HCT116 (cell line): ENCODE data around the gene NOC2L. TPM values are rescaled to one million over a fixed set of nuclear protein-coding genes. Genes with fewer than 3 reads are reported as not detected.

Experiments used
- ATAC-seq: fragments of 200-7000 bp; cut with Tn5 transposase; 2 replicates; pipeline ENCODE4 v1.9.1; 2020; ENCODE audit warnings: mild to moderate bottlenecking, moderate library complexity
- BruUV-seq: library from RNA; stranded (reverse); fragments of 400-500 nt; replicated peaks from 2 replicates; lab custom pipeline; 2021; lab: Mats Ljungman, UMichigan
- CTCF ChIA-PET: fragments of 300-600 bp; sonication (Branson Sonifier 250); formaldehyde crosslinking; loops from one replicate; lab custom pipeline; 2021; ENCODE audit warnings: antibody characterized with exemption; lab: Charles Lee
- POLR2A ChIA-PET: fragments of 300-600, 350-600 bp; sonication (Branson Sonifier 250); formaldehyde crosslinking; loops from one replicate; lab custom pipeline; 2021; ENCODE audit warnings: antibody characterized with exemption; lab: Charles Lee
- RAD21 ChIA-PET, 2 experiments: fragments of 300-600 bp; sonication (Branson Sonifier 250); formaldehyde crosslinking; loops; one replicate each; lab custom pipeline; 2023; ENCODE audit warnings: low total read pairs in 2 of 2; ENCODE audit not compliant: uncharacterized antibody in 2 of 2, unreplicated experiment in 2 of 2, low non-redundant PET in 1 of 2; lab: Charles Lee
- DNase-seq: peaks from one replicate; pipeline ENCODE4 v3.0.0-alpha.2; 2010; ENCODE audit warnings: low read depth, low spot score
- H2AFZ ChIP-seq: fragments of 200-600 bp; shearing (Covaris generic), sonication (generic); 2 replicates; pipeline ENCODE4 v1.6.1; 2017; ENCODE audit warnings: low read depth, mixed run types, mixed read lengths, antibody characterized with exemption, low read length; ENCODE audit not compliant: poor library complexity, severe bottlenecking
- H3K27ac ChIP-seq: 2 replicates; pipeline ENCODE4 v1.5.1; 2012; ENCODE audit warnings: low read depth, low read length
- H3K27me3 ChIP-seq: fragments of 200-600 bp; sonication (generic); 2 replicates; pipeline ENCODE4 v1.6.1; 2016; ENCODE audit warnings: mixed run types, low read length, mixed read lengths; ENCODE audit not compliant: insufficient read depth
- H3K36me3 ChIP-seq, 2 experiments: fragments of 200-500 bp in 1 of 2; fragments of 200-600 bp in 1 of 2; sonication (Bioruptor generic) in 1 of 2; sonication (generic) in 1 of 2; 2 replicates each; pipeline versions ENCODE4 v1.5.1 to v1.6.1; 2014 to 2016; ENCODE audit warnings: low read length in 2 of 2, inconsistent platforms in 1 of 2, mixed read lengths in 1 of 2, mixed run types in 1 of 2; ENCODE audit not compliant: insufficient read depth in 2 of 2, control insufficient read depth in 1 of 2
- H3K4me1 ChIP-seq, 2 experiments: fragments of 200-600 bp in 1 of 2; sonication (generic) in 1 of 2; 2 replicates each; pipeline versions ENCODE4 v1.5.1 to v1.6.1; 2012 to 2017; ENCODE audit warnings: low read length in 2 of 2, inconsistent platforms in 1 of 2, mild to moderate bottlenecking in 1 of 2, mixed read lengths in 1 of 2, mixed run types in 1 of 2, moderate library complexity in 1 of 2; ENCODE audit not compliant: insufficient read depth in 2 of 2, control insufficient read depth in 1 of 2
- H3K4me2 ChIP-seq: fragments of 200-600 bp; sonication (generic); 2 replicates; pipeline ENCODE4 v1.6.1; 2017; ENCODE audit warnings: mixed run types, low read length, mixed read lengths
- H3K4me3 ChIP-seq, 2 experiments: fragments of 200-600 bp in 1 of 2; sonication (generic) in 1 of 2; replicated peaks in 1 of 2; 2 replicates each; pipeline ENCODE4 v1.5.1; 2011 to 2016; ENCODE audit warnings: low read length in 2 of 2, control low read depth in 1 of 2, low read depth in 1 of 2, mild to moderate bottlenecking in 1 of 2, mixed read lengths in 1 of 2, mixed run types in 1 of 2
- H3K79me2 ChIP-seq: fragments of 200-600 bp; sonication (generic); 2 replicates; pipeline ENCODE4 v1.6.1; 2017; ENCODE audit warnings: mild to moderate bottlenecking, mixed run types, low read length, moderate library complexity, mixed read lengths; ENCODE audit not compliant: insufficient read depth
- H3K9ac ChIP-seq: fragments of 200-600 bp; sonication (generic); 2 replicates; pipeline ENCODE4 v1.6.1; 2016; ENCODE audit warnings: low read length, mixed read lengths
- H3K9me2 ChIP-seq: fragments of 200-600 bp; sonication (generic), shearing (Covaris generic); 2 replicates; pipeline ENCODE4 v1.6.1; 2017; ENCODE audit warnings: mixed run types, mild to moderate bottlenecking, moderate library complexity; ENCODE audit not compliant: insufficient read depth
- H3K9me3 ChIP-seq, 2 experiments: fragments of 200-500 bp in 1 of 2; fragments of 200-600 bp in 1 of 2; sonication (Bioruptor generic) in 1 of 2; sonication (generic) in 1 of 2; 2 replicates each; pipeline ENCODE4 v1.6.1; 2014 to 2017; ENCODE audit warnings: low read length in 2 of 2, mixed read lengths in 2 of 2, inconsistent platforms in 1 of 2, low read depth in 1 of 2, mild to moderate bottlenecking in 1 of 2, mixed run types in 1 of 2, moderate library complexity in 1 of 2; ENCODE audit not compliant: control insufficient read depth in 1 of 2, insufficient read depth in 1 of 2
- H4K20me1 ChIP-seq: fragments of 200-600 bp; sonication (generic), shearing (Covaris generic); 2 replicates; pipeline ENCODE4 v1.6.1; 2017; ENCODE audit warnings: mixed run types, mild to moderate bottlenecking, moderate library complexity; ENCODE audit not compliant: insufficient read depth
- CBX3 ChIP-seq: IDR thresholded peaks from 2 replicates; pipeline ENCODE4 v1.6.1; 2012; ENCODE audit warnings: low read depth
- CEBPB ChIP-seq: IDR thresholded peaks from 2 replicates; pipeline ENCODE4 v1.6.1; 2012; ENCODE audit warnings: low read depth
- EZH2 ChIP-seq: fragments of 200-600 bp; sonication (generic); IDR thresholded peaks from 2 replicates; pipeline ENCODE4 v1.6.1; 2017; ENCODE audit warnings: antibody characterized with exemption, mixed run types
- EZH2phosphoT487 ChIP-seq: fragments of 200-600 bp; IDR thresholded peaks from 2 replicates; pipeline ENCODE4 v1.6.1; 2018; ENCODE audit warnings: antibody characterized with exemption, borderline replicate concordance
- FOSL1 ChIP-seq: IDR thresholded peaks from 2 replicates; pipeline ENCODE4 v1.6.1; 2012; ENCODE audit warnings: low read depth
- MAX ChIP-seq: IDR thresholded peaks from 2 replicates; pipeline ENCODE4 v1.6.1; 2012
- POLR2A ChIP-seq: IDR thresholded peaks from 2 replicates; pipeline ENCODE4 v1.7.0; 2011; ENCODE audit warnings: borderline replicate concordance; ENCODE audit not compliant: insufficient read depth, insufficient read length; ENCODE audit errors: extremely low read depth
- POLR2AphosphoS5 ChIP-seq: IDR thresholded peaks from 2 replicates; pipeline ENCODE4 v1.6.1; 2011; ENCODE audit warnings: mild to moderate bottlenecking, low read depth, low read length, moderate library complexity
- REST ChIP-seq: IDR thresholded peaks from 2 replicates; pipeline ENCODE4 v1.6.1; 2012; ENCODE audit warnings: low read depth
- ZBTB33 ChIP-seq: IDR thresholded peaks from 2 replicates; pipeline ENCODE4 v1.6.1; 2011; ENCODE audit warnings: mild to moderate bottlenecking, low read length, moderate library complexity; ENCODE audit not compliant: insufficient replicate concordance; ENCODE audit errors: extremely low read depth
- intact Hi-C: fragments of 100-400 bp; cut with micrococcal nuclease; formaldehyde crosslinking; loops from 2 replicates; pipeline ENCODE4 v1.10.0; 2022
- total RNA-seq: library from RNA; stranded (reverse); gene quantifications from one replicate; pipeline ENCODE4 v1.2.1, GENCODE V29; 2021; ENCODE audit not compliant: unreplicated experiment

The NOC2L gene
- total RNA-seq, 1 experiment from 2014 or later: 260 TPM

- POLR2A ChIA-PET: no interaction called here
- RAD21 ChIA-PET: no interaction called here
- CTCF ChIA-PET: no interaction called here
- TF ChIP-seq REST (no peak), CEBPB (no peak), FOSL1 (no peak), EZH2 (no peak), POLR2A (no peak), MAX (no peak), ZBTB33 (no peak), EZH2phosphoT487 (no peak), POLR2AphosphoS5 (no peak), CBX3 (no peak)
- no peaks in the 10 kb centered on the region for H3K9me2 ChIP-seq
- no peak for ATAC-seq
- H3K79me2 ChIP-seq: no peaks in the 10 kb centered on the region
- no peaks in the 10 kb centered on the region for H3K36me3 ChIP-seq
- peaks cover 31 to 37% of the 10 kb centered on the region in 2 experiments for H3K4me1 ChIP-seq
- H3K27me3 ChIP-seq: peaks cover 37% of the 10 kb centered on the region; the same call in 1 of the 2 replicates
- H3K9ac ChIP-seq: no peak overlapping the region
- H2AFZ ChIP-seq: no peak overlapping the region
- no peak for DNase-seq
- intact Hi-C loops: no loop called here
- no TSS peak for BruUV-seq
- H3K4me2 ChIP-seq: no peak overlapping the region
- H3K27ac ChIP-seq: peak overlapping the region; percentile 48; the same call in 1 of the 2 replicates
- no peak overlapping the region for H3K4me3 ChIP-seq
- no peaks in the 10 kb centered on the region for H4K20me1 ChIP-seq
- no peaks in the 10 kb centered on the region for H3K9me3 ChIP-seq
Observed at GRCh38 chr1:920010-920409, 39.0 kb downstream of the NOC2L start.
